ENCODE measurements around the gene XKR8. TPM values are rescaled to one million over a fixed set of nuclear protein-coding genes. Genes with fewer than 3 reads are reported as not detected.
A peak's percentile ranks its signal among the peaks of the same experiment; 100 is the strongest.

Gene XKR8, protein sequence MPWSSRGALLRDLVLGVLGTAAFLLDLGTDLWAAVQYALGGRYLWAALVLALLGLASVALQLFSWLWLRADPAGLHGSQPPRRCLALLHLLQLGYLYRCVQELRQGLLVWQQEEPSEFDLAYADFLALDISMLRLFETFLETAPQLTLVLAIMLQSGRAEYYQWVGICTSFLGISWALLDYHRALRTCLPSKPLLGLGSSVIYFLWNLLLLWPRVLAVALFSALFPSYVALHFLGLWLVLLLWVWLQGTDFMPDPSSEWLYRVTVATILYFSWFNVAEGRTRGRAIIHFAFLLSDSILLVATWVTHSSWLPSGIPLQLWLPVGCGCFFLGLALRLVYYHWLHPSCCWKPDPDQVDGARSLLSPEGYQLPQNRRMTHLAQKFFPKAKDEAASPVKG
- total RNA-seq (2016; rRNA removed; fragmentation: Illumina TruSeq; extraction: Trizol): 2.9 and 5.4 TPM in 2 replicates
- total RNA-seq (2016; cell fraction: cytosol; rRNA removed; fragmentation: Illumina TruSeq; extraction: Trizol; ENCODE audit: low read depth): 2.0 TPM in 2 replicates
- 3.2 and 4.4 TPM in 2 replicates for total RNA-seq (2016; cell fraction: insoluble cytoplasmic fraction; rRNA removed; fragmentation: Illumina TruSeq; extraction: Trizol)
- 5.1 and 5.9 TPM in 2 replicates for total RNA-seq (2016; cell fraction: membrane; rRNA removed; fragmentation: Illumina TruSeq; extraction: Trizol)
- 2.9 and 3.8 TPM in 2 replicates for total RNA-seq (2016; cell fraction: nucleus; rRNA removed; fragmentation: Illumina TruSeq; extraction: Trizol)
- polyA plus RNA-seq (2011; rRNA removed): 5.7 and 6.3 TPM in 2 replicates
- 5.4 and 7.0 TPM in 2 replicates for polyA plus RNA-seq (2011; cell fraction: cytosol; rRNA removed)
- polyA plus RNA-seq (2011; cell fraction: nucleus; rRNA removed): 3.3 and 4.2 TPM in 2 replicates
- 2.7 and 3.0 TPM in 2 replicates for polyA plus RNA-seq (2012)
- 2.5 and 2.9 TPM in 2 replicates for polyA plus RNA-seq (2016; cell fraction: cytosol; fragmentation: Illumina TruSeq; extraction: Trizol; ENCODE audit: low read depth)
- polyA plus RNA-seq (2016; cell fraction: insoluble cytoplasmic fraction; fragmentation: Illumina TruSeq; extraction: Trizol; ENCODE audit: low read depth): 3.3 and 4.6 TPM in 2 replicates
- polyA plus RNA-seq (2016; cell fraction: membrane; fragmentation: Illumina TruSeq; extraction: Trizol; ENCODE audit: low read depth): 4.7 and 6.0 TPM in 2 replicates
- polyA plus RNA-seq (2016; cell fraction: nucleus; fragmentation: Illumina TruSeq; extraction: Trizol; ENCODE audit: insufficient read depth, low read depth): 5.7 and 6.4 TPM in 2 replicates
- polyA minus RNA-seq (2011; rRNA and poly(A)+ RNA removed; ENCODE audit: low replicate concordance): 1.3 and 9.2 TPM in 2 replicates
- polyA minus RNA-seq (2011; cell fraction: cytosol; rRNA and poly(A)+ RNA removed): 3.8 and 4.0 TPM in 2 replicates
- polyA minus RNA-seq (2011; cell fraction: nucleus; rRNA and poly(A)+ RNA removed): 1.4 and 2.2 TPM in 2 replicates
- Bru-seq, nascent RNA: percentile 41 among the genes with signal in this experiment
- percentile 59 among the genes with signal in this experiment for BruChase-seq, experiment 1, labeled RNA remaining after a 6-hour chase
- BruChase-seq, experiment 2, labeled RNA remaining after a 2-hour chase: percentile 48 among the genes with signal in this experiment
- long read RNA-seq, experiment 1, transcript XKR8-201 (3 exons, 2,692 nt): major isoform, 6 of 10 reads
- long read RNA-seq, experiment 1, partial matches to known transcripts: 0 of 10 reads
- long read RNA-seq, experiment 1, other reads (novel, unspliced or antisense): 4 of 10 reads
- long read RNA-seq, experiment 2, transcript XKR8-201 (3 exons, 2,692 nt): major isoform, 11 of 17 reads
- long read RNA-seq, experiment 2, partial matches to known transcripts: 0 of 17 reads
- long read RNA-seq, experiment 2, other reads (novel, unspliced or antisense): 6 of 17 reads

DNA sequence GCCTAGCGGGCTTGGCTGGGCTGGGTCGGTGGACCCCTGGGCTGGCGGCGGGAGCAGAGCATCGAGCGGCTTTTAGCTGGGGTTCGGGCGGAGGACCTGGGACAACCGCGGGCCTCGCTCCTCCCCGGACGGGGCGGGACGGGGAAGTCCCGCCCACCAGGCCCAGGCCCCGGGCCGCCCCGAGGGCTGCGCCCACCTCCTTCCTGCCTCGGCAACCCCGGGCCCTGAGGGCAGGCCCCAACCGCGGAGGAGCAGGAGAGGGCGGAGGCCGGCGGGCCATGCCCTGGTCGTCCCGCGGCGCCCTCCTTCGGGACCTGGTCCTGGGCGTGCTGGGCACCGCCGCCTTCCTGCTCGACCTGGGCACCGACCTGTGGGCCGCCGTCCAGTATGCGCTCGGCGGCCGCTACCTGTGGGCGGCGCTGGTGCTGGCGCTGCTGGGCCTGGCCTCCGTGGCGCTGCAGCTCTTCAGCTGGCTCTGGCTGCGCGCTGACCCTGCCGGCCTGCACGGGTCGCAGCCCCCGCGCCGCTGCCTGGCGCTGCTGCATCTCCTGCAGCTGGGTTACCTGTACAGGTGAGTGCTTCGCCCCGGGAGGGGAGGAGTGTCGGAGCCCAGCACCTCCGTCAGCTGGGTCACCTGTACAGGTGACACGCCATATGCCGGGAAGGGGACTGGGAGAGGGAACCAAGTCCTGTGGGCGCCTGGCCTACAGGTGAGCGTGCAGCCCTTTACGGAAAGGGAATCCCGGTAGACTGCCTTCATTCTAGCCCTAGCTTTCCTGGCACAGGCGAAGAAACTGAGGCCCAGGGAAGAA lies at the start of gene XKR8:
TSS of gene XKR8 (plus strand) at position 182 of the 812 bp plus-strand sequence. CDS start at position 279, 97 bp downstream.
- WGBS (ENCODE audit: low lambda C conversion rate): 37% methylated on average over 9 of the region's 68 CpGs
- no peaks in the 10 kb centered on the region for H3K36me3 ChIP-seq (replicated peaks in 1 of 2; ENCODE audit: control insufficient read depth in 1 of 2, insufficient read depth in 2 of 2, low read length in 2 of 2)
- DNase-seq (ENCODE audit: low spot score): peak; percentile 23
- in situ Hi-C loops (cut with HindIII; ENCODE audit: extremely low pct_ligation_motif_present, low pct_unique_long_range_greater_than_20kb): no loop called here
- H4K20me1 ChIP-seq (ENCODE audit: insufficient read depth, low read length): no peaks in the 10 kb centered on the region
- H3K4me2 ChIP-seq (ENCODE audit: low read depth, low read length): peak within 1 kb of the TSS; percentile 68
- ChIA-PET CTCF (ENCODE audit: low intra/inter-chr PET ratio, low total read pairs) (no interaction called here), POLR2A (interaction anchor here (1.0 kb wide), 1 partner anchor 9 kb away, joined by 3 read pairs; no protein-coding TSS in a partner anchor)
- no peaks in the 10 kb centered on the region; a peak in 1 of 5 replicates for H3K27me3 ChIP-seq (ENCODE audit: control insufficient read depth in 1 of 2, insufficient read depth in 2 of 2, low read length in 2 of 2)
- H3K9me3 ChIP-seq (ENCODE audit: low read length): no peaks in the 10 kb centered on the region
- no peak within 1 kb of the TSS for H2AFZ ChIP-seq (ENCODE audit: low read length)
- H3K79me2 ChIP-seq (ENCODE audit: insufficient read depth, low read length): no peaks in the 10 kb centered on the region
- peak within 1 kb of the TSS; percentile 52 to 74 (median 73); a peak in 5 of 6 replicates for H3K4me3 ChIP-seq (replicated peaks in 1 of 3; ENCODE audit: insufficient read depth in 1 of 3, low read depth in 2 of 3, low read length in 3 of 3)
- intact Hi-C loops (cut with micrococcal nuclease; ENCODE audit: unreplicated experiment): no loop called here
- no TSS peak for BruUV-seq (replicated peaks)
- H3K4me1 ChIP-seq (ENCODE audit: insufficient read depth, low read length): peaks cover 33% of the 10 kb centered on the region
- FAIRE-seq: no peak
- ATAC-seq: peak; percentile 87
- peak within 1 kb of the TSS; percentile 67 for H3K9ac ChIP-seq (ENCODE audit: insufficient read depth, low read depth, low read length)
- peak within 1 kb of the TSS; percentile 17 for H3K27ac ChIP-seq (ENCODE audit: extremely low read length, insufficient read depth, low read length)
- TF ChIP-seq ZNF891 (CRISPR knock-in tag; IDR thresholded peaks at IDR 0.05) (0 out of 2 replicates have a peak, but pooled peaks have one; percentile 46), TCF12 (IDR thresholded peaks at IDR 0.05) (no peak), TCF12 (CRISPR knock-in tag; IDR thresholded peaks at IDR 0.05) (peak; percentile 21; the same call in 1 of the 2 replicates), POLR2AphosphoS5 (IDR thresholded peaks at IDR 0.05; ENCODE audit: low read depth, low read length) (peak; percentile 36), ZNF563 (CRISPR knock-in tag; IDR thresholded peaks at IDR 0.05) (peak; percentile 61; the same call in 1 of the 2 replicates), MTF2 (CRISPR knock-in tag; IDR thresholded peaks at IDR 0.05; ENCODE audit: borderline replicate concordance) (peak; percentile 59; the same call in 1 of the 2 replicates), MAFK (conservative IDR thresholded peaks at IDR 0.05 in 1 of 2, IDR thresholded peaks at IDR 0.05 in 1 of 2; ENCODE audit: low read length in 2 of 2) (no peak), KLF12 (CRISPR knock-in tag; IDR thresholded peaks at IDR 0.05; ENCODE audit: borderline replicate concordance) (0 out of 2 replicates have a peak, but pooled peaks have one; percentile 40)
- TF ChIP-seq, protein P1, sequence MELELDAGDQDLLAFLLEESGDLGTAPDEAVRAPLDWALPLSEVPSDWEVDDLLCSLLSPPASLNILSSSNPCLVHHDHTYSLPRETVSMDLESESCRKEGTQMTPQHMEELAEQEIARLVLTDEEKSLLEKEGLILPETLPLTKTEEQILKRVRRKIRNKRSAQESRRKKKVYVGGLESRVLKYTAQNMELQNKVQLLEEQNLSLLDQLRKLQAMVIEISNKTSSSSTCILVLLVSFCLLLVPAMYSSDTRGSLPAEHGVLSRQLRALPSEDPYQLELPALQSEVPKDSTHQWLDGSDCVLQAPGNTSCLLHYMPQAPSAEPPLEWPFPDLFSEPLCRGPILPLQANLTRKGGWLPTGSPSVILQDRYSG (CRISPR knock-in tag; IDR thresholded peaks at IDR 0.05): no peak
- TF ChIP-seq, protein P2, sequence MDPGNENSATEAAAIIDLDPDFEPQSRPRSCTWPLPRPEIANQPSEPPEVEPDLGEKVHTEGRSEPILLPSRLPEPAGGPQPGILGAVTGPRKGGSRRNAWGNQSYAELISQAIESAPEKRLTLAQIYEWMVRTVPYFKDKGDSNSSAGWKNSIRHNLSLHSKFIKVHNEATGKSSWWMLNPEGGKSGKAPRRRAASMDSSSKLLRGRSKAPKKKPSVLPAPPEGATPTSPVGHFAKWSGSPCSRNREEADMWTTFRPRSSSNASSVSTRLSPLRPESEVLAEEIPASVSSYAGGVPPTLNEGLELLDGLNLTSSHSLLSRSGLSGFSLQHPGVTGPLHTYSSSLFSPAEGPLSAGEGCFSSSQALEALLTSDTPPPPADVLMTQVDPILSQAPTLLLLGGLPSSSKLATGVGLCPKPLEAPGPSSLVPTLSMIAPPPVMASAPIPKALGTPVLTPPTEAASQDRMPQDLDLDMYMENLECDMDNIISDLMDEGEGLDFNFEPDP (CRISPR knock-in tag; conservative IDR thresholded peaks at IDR 0.05): 0 out of 2 replicates have a peak, but pooled peaks have one; percentile 76

All from HepG2 (cell line).